OCI-LY7 (cell line): Measurements from ENCODE around the gene ATXN1. TPM values are rescaled to one million over a fixed set of nuclear protein-coding genes. Genes with fewer than 3 reads are reported as not detected.

ENCODE experiments used
- BruUV-seq: library from RNA; stranded (reverse); fragments of 400-500 nt; replicated peaks from 2 replicates; lab custom pipeline; 2021; lab: Mats Ljungman, UMichigan
- CTCF ChIA-PET: fragments of 300-600 bp; sonication (Branson Sonifier 250); formaldehyde crosslinking; loops from one replicate; lab custom pipeline; 2022; ENCODE audit warnings: antibody characterized with exemption; ENCODE audit not compliant: unreplicated experiment; lab: Charles Lee
- POLR2A ChIA-PET: fragments of 300-600 bp; sonication (Branson Sonifier 250); formaldehyde crosslinking; loops from one replicate; lab custom pipeline; 2022; ENCODE audit warnings: antibody characterized with exemption; lab: Charles Lee
- DNase-seq: peaks from one replicate; pipeline ENCODE4 v3.0.0-alpha.2; 2015; ENCODE audit warnings: low spot score
- H2AFZ ChIP-seq: fragments of 200-600 bp; sonication (generic), shearing (Covaris generic); 2 replicates; pipeline ENCODE4 v1.6.1; 2014; ENCODE audit warnings: mild to moderate bottlenecking, antibody characterized with exemption, low read length, moderate library complexity
- H3K27ac ChIP-seq: fragments of 200-600 bp; sonication (generic); 2 replicates; pipeline ENCODE4 v1.5.1; 2014; ENCODE audit warnings: mixed run types, low read depth, mild to moderate bottlenecking, moderate library complexity, low read length, inconsistent platforms; ENCODE audit not compliant: poor library complexity, severe bottlenecking
- H3K36me3 ChIP-seq: fragments of 200-600 bp; sonication (generic); 2 replicates; pipeline ENCODE4 v1.6.1; 2014; ENCODE audit warnings: mild to moderate bottlenecking, antibody characterized with exemption, low read length, moderate library complexity, mixed read lengths; ENCODE audit not compliant: insufficient read depth
- H3K4me1 ChIP-seq: fragments of 200-600 bp; sonication (generic); 2 replicates; pipeline ENCODE4 v1.5.1; 2014; ENCODE audit warnings: mild to moderate bottlenecking, low read length; ENCODE audit not compliant: insufficient read depth, poor library complexity, severe bottlenecking
- H3K4me2 ChIP-seq: fragments of 200-600 bp; sonication (generic); 2 replicates; pipeline ENCODE4 v1.6.1; 2014; ENCODE audit warnings: mild to moderate bottlenecking, low read length
- H3K4me3 ChIP-seq: fragments of 200-600 bp; sonication (generic); 2 replicates; pipeline ENCODE4 v1.5.1; 2014; ENCODE audit warnings: mild to moderate bottlenecking, low read depth, low read length; ENCODE audit not compliant: poor library complexity, severe bottlenecking
- H3K79me2 ChIP-seq: fragments of 200-600 bp; sonication (generic); 2 replicates; pipeline ENCODE4 v1.6.1; 2016; ENCODE audit warnings: low read depth, mild to moderate bottlenecking, low read length, moderate library complexity, mixed read lengths; ENCODE audit not compliant: insufficient read depth
- H3K9me2 ChIP-seq: fragments of 200-600 bp; sonication (generic); 2 replicates; pipeline ENCODE4 v1.6.1; 2016; ENCODE audit warnings: mild to moderate bottlenecking, low read length, mixed read lengths; ENCODE audit not compliant: insufficient read depth
- H3K9me3 ChIP-seq: fragments of 200-600 bp; sonication (generic); 2 replicates; pipeline ENCODE4 v1.6.1; 2014; ENCODE audit warnings: mild to moderate bottlenecking, mixed run types, low read length, mixed read lengths
- H4K20me1 ChIP-seq: fragments of 200-600 bp; sonication (generic); 2 replicates; pipeline ENCODE4 v1.6.1; 2014; ENCODE audit warnings: mild to moderate bottlenecking, antibody characterized with exemption, low read length, moderate library complexity, mixed read lengths; ENCODE audit not compliant: insufficient read depth
- EZH2phosphoT487 ChIP-seq: fragments of 200-600 bp; sonication (generic); IDR thresholded peaks from 2 replicates; pipeline ENCODE4 v1.6.1; 2018; ENCODE audit warnings: low read depth, borderline replicate concordance, mild to moderate bottlenecking, mixed run types, antibody characterized with exemption, low read length, moderate library complexity, mixed read lengths
- intact Hi-C: fragments of 100-400 bp; cut with micrococcal nuclease; formaldehyde crosslinking; loops from one replicate; pipeline ENCODE4 v1.10.0; 2022; ENCODE audit not compliant: unreplicated experiment
- total RNA-seq, 2 experiments: library from RNA; depleted of rRNA in 1 of 2; stranded (reverse); fragments of >200 nt in 1 of 2; shearing (Covaris generic) in 1 of 2; gene quantifications; 2 replicates each; pipeline ENCODE4 v1.2.3, GENCODE V29; 2014 to 2022
- TF ChIP-seq, protein P1 (sequence below): fragments of 200-600 bp; sonication (generic); conservative IDR thresholded peaks from 2 replicates; pipeline ENCODE4 v1.5.1; 2014; ENCODE audit warnings: mild to moderate bottlenecking, antibody characterized with exemption, low read length, moderate library complexity, mixed read lengths

The ATXN1 gene
- total RNA-seq, 2 experiments from 2014 or later: not detected

- Histone ChIP-seq H4K20me1 (no peaks in the 10 kb centered on the region), H3K27ac (no peak overlapping the region), H3K79me2 (no peaks in the 10 kb centered on the region), H3K9me2 (no peaks in the 10 kb centered on the region), H3K4me3 (no peak overlapping the region), H3K9me3 (no peaks in the 10 kb centered on the region), H2AFZ (no peak overlapping the region), H3K4me2 (no peak overlapping the region), H3K36me3 (no peaks in the 10 kb centered on the region), H3K4me1 (no peaks in the 10 kb centered on the region)
- intact Hi-C loops: loop anchor here (2.0 to 10.0 kb wide), 2 partner anchors 71 to 1635 kb away; partner anchors contain the start of genes KDM1B and TPMT
- no peak for TF ChIP-seq EZH2phosphoT487
- TF ChIP-seq, protein P1, sequence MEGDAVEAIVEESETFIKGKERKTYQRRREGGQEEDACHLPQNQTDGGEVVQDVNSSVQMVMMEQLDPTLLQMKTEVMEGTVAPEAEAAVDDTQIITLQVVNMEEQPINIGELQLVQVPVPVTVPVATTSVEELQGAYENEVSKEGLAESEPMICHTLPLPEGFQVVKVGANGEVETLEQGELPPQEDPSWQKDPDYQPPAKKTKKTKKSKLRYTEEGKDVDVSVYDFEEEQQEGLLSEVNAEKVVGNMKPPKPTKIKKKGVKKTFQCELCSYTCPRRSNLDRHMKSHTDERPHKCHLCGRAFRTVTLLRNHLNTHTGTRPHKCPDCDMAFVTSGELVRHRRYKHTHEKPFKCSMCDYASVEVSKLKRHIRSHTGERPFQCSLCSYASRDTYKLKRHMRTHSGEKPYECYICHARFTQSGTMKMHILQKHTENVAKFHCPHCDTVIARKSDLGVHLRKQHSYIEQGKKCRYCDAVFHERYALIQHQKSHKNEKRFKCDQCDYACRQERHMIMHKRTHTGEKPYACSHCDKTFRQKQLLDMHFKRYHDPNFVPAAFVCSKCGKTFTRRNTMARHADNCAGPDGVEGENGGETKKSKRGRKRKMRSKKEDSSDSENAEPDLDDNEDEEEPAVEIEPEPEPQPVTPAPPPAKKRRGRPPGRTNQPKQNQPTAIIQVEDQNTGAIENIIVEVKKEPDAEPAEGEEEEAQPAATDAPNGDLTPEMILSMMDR: no peak
- BruUV-seq: no TSS peak
- no peak for DNase-seq
- CTCF ChIA-PET: no interaction called here
- POLR2A ChIA-PET: no interaction called here
These were observed 241.7 kb downstream of the ATXN1 start for GRCh38 chr6:16519265-16520242.

- H3K4me1 ChIP-seq: no peaks in the 10 kb centered on the region
- no peaks in the 10 kb centered on the region for H4K20me1 ChIP-seq
- no peak overlapping the region for H3K27ac ChIP-seq
- DNase-seq: no peak
- no peak for TF ChIP-seq EZH2phosphoT487
- TF ChIP-seq, protein P1: no peak
- POLR2A ChIA-PET: interaction anchor here (0.6 to 1.2 kb wide), 3 partner anchors 14 to 80 kb away, joined by 3 to 4 read pairs (median 3); no protein-coding TSS in a partner anchor
- CTCF ChIA-PET: no interaction called here
- intact Hi-C loops: loop anchor here (2.0 to 10.0 kb wide), 2 partner anchors 73 to 1637 kb away; partner anchors contain the start of genes KDM1B and TPMT
- no peaks in the 10 kb centered on the region for H3K79me2 ChIP-seq
- H3K4me2 ChIP-seq: no peak overlapping the region
- no peaks in the 10 kb centered on the region for H3K9me2 ChIP-seq
- no peaks in the 10 kb centered on the region for H3K9me3 ChIP-seq
- no peaks in the 10 kb centered on the region for H3K36me3 ChIP-seq
- no peak overlapping the region for H3K4me3 ChIP-seq
- no peak overlapping the region for H2AFZ ChIP-seq
- BruUV-seq: no TSS peak
These were observed 243.0 kb downstream of the ATXN1 start for GRCh38 chr6:16518265-16518664.
